Middle frontal gyrus (tissue), 1 donor: ENCODE results near the gene IKZF4.
"Not testable (repeated sequence)": the region's sequence is repeated elsewhere in the genome, so short reads cannot be mapped to it uniquely, and the experiment has no call there.

Experiments used
- DNase-seq: peaks from one replicate; pipeline ENCODE4 v3.0.0-alpha.2; 2015; ENCODE audit warnings: low spot score; ENCODE audit errors: extremely low spot score

The IKZF4 gene

GRCh38 chr12:56020423-56021184 is at the start of gene IKZF4:
TSS of gene IKZF4 (plus strand) at chr12:56021043. CDS start at chr12:56021494, 451 bp downstream.
- DNase-seq, result no peak

DNA sequence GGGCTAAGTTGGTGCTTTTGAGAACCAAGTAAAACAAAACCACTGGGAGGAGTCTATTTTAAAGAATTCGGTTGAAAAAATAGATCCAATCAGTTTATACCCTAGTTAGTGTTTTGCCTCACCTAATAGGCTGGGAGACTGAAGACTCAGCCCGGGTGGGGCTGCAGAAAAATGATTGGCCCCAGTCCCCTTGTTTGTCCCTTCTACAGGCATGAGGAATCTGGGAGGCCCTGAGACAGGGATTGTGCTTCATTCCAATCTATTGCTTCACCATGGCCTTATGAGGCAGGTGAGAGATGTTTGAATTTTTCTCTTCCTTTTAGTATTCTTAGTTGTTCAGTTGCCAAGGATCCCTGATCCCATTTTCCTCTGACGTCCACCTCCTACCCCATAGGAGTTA is 48.8 kb upstream of the IKZF4 start:
- DNase-seq, result no peak

GRCh38 chr12:55972456-55972855 is 48.4 kb upstream of the IKZF4 start:
- DNase-seq, result no peak

DNA sequence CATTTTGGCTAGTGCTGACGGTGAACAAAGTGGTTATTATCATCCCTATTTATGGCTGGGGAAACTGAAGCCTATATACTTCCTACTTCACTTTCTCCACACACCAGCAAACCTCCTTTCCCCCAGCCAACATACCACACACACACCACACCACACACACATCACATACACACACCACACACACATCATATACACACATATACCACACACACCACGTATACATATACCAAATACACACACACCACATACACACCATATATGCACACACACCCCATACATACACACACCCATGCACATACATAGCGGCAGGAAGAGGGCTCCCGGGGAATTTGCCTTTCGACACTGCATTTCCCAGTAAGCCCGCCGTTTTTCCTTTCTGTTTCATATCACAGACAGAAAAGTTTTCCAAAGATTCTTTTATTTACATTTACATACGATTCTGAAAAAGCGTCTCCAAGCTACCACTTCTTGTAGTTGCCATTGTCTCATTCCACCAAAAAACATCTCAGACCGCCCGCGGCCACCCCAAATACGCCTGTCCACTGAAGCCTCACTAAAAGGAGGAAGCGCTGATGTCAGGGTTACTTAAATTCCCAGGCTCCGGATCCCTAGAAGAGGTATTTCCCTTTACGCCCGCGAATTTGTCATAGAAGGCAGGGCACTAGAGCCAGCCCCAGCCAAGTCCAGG is 47.8 kb upstream of the IKZF4 start:
- no peak for DNase-seq

DNA sequence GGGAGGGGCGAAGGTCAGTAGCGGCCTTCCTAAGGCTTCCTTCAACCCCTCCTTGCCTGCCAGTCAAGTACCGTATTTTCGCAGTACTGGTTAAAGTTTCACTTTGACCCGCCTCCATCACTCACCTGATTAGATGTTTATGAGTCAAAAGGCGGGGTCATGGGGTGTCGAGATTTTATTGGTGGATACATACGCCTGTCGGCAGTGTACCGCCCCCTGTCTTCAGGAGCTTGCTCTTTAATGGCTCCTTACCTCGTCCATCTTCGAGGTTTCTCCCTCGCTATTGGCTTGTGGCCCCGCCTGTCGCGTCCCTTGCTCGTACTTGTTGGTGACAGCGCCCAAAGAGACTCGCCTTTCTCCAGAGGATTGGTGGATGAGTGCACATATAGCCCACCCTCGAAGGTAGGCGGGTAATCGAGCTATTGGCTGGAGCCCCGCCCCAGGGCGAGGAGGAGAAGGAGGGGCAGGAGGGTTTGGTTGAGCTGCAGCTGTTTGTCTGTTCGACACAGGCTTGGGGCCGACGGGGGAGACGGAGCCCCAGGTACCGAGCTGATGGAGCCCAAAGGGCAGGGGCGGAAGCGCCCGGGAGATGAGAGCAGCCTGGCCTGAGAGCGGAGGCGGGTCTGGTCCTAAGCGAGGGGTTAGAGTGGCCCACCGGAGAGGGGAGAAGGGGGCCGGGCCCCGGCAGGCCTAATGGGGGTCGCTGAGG is 47.1 kb upstream of the IKZF4 start, which contains the start of gene RAB5B:
Gene RAB5B (plus strand): TSS at position 480 of the 709 bp plus-strand sequence. CDS start 12,883 bp downstream, outside the sequence.
- DNase-seq, result peak; percentile 100

GRCh38 chr12:55974308-55974730 is 46.5 kb upstream of the IKZF4 start:
- no peak for DNase-seq

DNA sequence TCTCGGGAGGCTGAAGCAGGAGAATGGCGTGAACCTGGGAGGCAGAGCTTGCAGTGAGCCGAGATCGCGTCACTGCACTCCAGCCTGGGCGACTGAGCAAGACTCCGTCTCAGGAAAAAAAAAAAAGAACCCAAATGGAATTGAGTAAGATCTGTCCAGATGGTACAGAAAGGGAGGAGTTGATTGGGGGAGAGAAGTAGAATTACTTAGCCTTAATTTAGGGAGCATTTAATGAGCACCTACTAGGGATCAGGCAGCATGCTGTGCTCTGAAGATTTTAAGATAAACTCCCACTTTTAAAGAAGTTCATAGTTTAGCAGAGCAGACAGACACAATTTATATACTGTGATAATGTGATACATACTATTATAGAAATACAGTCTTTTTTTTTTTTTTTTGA is 42.5 kb upstream of the IKZF4 start:
- DNase-seq, result no peak

DNA sequence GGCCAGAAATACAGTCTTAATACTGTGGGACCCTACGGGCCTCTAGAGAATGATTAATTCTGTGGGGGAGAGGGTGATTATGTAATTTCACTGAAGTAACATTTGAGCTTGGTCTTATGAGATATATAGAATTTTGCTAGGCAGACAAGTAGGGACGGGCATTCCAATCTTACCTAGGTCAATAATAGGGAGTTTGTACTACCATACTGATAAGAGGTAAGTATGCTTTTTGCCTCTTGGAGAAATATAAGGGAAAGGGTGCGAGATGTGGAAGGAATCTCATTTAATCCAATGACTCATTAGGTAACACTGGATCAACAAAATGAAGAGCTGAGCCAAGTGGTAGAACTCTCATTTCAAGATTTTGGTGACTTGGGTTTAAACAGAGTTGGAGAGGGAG is 41.8 kb upstream of the IKZF4 start:
- no peak for DNase-seq

- DNase-seq, result not testable (repeated sequence)
Measured at GRCh38 chr12:55981882-55982281, 39.0 kb upstream of the IKZF4 start.

- no peak for DNase-seq
Measured at GRCh38 chr12:55982319-55982936, 38.4 kb upstream of the IKZF4 start.

DNA sequence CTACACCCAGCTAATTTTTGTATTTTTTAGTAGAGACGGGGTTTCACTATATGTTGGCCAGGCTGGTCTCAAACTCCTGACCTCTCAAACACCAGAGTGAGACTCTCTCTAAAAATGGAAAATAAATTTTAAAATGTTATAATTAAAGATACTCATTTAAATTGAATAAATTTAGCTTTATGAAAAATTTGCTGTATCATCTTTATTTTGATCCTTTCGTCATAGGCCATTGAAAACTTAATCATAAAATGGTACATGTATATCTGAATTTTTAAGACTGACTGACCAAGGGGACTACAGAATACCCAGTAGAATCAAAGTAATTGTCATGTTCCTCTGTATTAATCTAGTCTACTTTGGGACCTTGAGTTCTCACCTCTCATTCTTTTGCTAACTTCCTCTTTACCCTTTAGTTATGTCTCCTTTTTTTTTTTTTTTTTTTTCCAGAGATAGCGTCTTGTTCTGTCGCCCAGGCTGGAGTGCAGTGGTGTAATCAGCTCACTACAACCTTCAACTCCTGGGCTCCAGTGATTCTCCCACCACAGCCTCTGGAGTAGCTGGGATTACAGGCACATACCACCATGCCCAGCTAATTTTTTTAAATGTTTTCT is 37.5 kb upstream of the IKZF4 start:
- no peak for DNase-seq

GRCh38 chr12:55984861-55985260 is 36.0 kb upstream of the IKZF4 start:
- DNase-seq, result no peak

DNA sequence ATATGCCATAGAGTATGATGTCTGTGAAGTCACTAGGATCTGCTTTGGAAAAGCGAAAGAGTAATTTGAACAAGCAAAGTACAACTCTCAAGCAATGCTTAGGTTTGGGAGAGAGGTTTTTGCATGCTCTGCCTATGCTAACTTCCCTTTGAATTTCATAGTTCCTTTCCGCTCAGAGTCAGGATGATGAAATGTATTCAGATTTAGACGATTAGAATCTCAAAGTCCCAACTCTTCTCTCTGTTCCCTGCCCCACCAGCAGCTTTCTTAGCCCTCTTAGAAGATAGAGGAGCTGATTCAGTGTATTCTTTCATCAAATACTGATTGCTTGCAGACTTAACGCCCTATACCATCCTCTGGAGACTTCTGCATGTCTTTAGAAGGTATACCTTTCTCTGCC is 35.5 kb upstream of the IKZF4 start:
- DNase-seq, result no peak

DNA sequence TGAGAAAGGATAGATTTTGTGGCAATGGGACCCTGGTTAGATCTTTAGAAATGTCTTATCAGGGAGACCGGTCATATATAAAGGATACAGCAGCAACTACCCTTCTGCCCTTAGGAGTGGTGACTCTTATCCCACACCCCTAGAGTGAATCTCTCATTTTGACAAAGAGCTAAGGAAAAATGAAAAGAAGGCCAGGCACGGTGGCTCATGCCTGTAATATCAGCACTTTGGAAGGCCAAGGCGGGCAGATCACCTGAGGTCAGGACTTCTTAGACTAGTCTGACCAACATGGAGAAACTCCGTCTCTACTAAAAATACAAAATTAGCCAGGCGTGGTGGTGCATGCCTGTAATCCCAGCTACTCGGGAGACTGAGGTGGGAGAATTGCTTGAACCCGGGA is 34.9 kb upstream of the IKZF4 start:
- DNase-seq, result not testable (repeated sequence)

- DNase-seq, result no peak
Measured at GRCh38 chr12:55991110-55991509, 29.7 kb upstream of the IKZF4 start.

- DNase-seq, result no peak
Measured at GRCh38 chr12:55993230-55993853, 27.5 kb upstream of the IKZF4 start.

- no peak for DNase-seq
Measured at GRCh38 chr12:55995366-55995765, 25.5 kb upstream of the IKZF4 start.

DNA sequence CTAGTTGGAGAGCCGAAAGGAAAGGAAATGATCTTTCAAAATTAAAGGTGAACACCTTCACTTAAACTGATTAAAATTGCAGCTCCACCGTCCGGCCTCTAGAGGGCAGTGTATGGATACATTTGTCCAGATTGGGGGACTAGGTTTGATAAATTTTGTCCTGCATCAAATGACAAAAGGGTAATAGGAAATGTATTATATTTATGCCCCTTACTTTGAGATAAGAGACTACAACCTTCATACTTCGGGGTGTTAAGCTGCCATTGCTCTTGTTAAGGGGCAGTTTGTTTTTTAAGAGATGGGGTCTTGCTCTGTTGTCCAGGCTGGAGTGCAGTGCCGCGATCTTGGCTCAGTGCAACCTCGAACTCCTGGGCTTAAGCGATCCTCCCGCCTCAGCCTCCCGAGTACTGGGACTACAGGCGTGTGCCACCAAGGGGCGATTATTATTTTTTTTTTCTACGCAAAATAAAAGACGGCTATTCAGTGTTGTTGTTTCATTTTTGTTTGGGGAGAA is 24.6 kb upstream of the IKZF4 start:
- DNase-seq, result no peak

- peak; percentile 92 for DNase-seq
Measured at GRCh38 chr12:55996715-55997534, 23.9 kb upstream of the IKZF4 start, which contains the start of gene SUOX. TSS of gene SUOX (plus strand) at chr12:55997276. CDS start at chr12:56002222, 4,946 bp downstream.

DNA sequence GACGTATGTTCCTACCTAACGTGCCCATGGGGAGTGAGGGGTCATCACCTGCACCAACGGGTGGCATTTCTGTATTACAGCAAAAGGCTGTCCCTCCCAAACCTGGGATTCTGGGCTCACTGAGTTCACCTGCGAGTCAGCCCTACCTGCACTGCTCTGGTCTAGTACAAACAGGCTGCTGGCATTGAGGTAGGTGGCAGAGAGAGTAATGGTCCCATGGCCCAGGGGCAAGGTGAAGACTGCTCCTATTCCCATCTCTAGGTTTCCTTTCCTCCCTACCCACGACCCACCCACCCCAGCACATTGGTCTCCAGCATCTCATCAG is 23.3 kb upstream of the IKZF4 start:
- DNase-seq, result no peak
